RWPE1 (cell line): ENCODE results near the gene PCSK1.

ENCODE experiments used
- CTCF ChIA-PET: fragments of 350-600 bp; sonication (Branson Sonifier 250); formaldehyde crosslinking; extraction: SDS; loops from one replicate; lab custom pipeline; 2021; lab: Yijun Ruan, JAX
- POLR2A ChIA-PET: fragments of 400-600 bp; formaldehyde crosslinking; extraction: SDS; loops from one replicate; lab custom pipeline; 2020; ENCODE audit warnings: antibody characterized with exemption; ENCODE audit not compliant: low non-redundant PET; lab: Yijun Ruan, JAX
- DNase-seq: peaks from one replicate; pipeline ENCODE4 v3.0.0; 2012; ENCODE audit warnings: low spot score
- H3K27ac ChIP-seq: fragments of 450-650 bp; 2 replicates; pipeline ENCODE4 v1.5.1; 2017
- CTCF ChIP-seq: fragments of 450-650 bp; conservative IDR thresholded peaks from 2 replicates; pipeline ENCODE4 v1.5.1; 2017; ENCODE audit warnings: low read depth, mild to moderate bottlenecking

Gene PCSK1

GRCh38 chr5:96473155-96473554 lies 40.1 kb upstream of the PCSK1 start:
- TF ChIP-seq CTCF, result no peak
- ChIA-PET POLR2A (no interaction called here), CTCF (no interaction called here)
- DNase-seq, result no peak
- H3K27ac ChIP-seq, result no peak overlapping the region

GRCh38 chr5:96470785-96471184 lies 37.7 kb upstream of the PCSK1 start:
- H3K27ac ChIP-seq, result no peak overlapping the region
- ChIA-PET CTCF (interaction anchor here (0.9 kb wide), 1 partner anchor 12 kb away, joined by 3 read pairs; no protein-coding TSS in a partner anchor), POLR2A (no interaction called here)
- no peak for TF ChIP-seq CTCF
- no peak for DNase-seq

DNA sequence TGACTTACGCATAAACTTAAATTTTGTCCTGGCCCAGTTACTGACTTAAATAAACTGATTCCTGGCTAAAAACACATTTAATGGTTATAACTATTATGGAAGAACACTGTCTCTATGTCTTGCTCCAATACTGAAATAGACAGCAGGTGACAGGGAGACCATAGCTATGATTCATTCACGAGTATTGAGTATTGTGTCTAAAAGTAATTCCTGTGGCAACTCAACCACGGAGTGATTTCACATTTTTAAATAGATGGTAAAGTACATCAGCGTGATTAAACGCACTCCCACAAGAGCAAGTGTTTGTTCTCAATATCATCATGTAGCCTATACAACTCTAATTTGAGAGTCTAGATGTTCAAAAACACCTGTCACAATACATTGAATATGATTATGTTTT lies 35.9 kb upstream of the PCSK1 start:
- no peak for TF ChIP-seq CTCF
- no peak for DNase-seq
- ChIA-PET POLR2A (no interaction called here), CTCF (interaction anchor here (0.6 kb wide), 1 partner anchor 106 kb away, joined by 6 read pairs; no protein-coding TSS in a partner anchor)
- H3K27ac ChIP-seq, result no peak overlapping the region

DNA sequence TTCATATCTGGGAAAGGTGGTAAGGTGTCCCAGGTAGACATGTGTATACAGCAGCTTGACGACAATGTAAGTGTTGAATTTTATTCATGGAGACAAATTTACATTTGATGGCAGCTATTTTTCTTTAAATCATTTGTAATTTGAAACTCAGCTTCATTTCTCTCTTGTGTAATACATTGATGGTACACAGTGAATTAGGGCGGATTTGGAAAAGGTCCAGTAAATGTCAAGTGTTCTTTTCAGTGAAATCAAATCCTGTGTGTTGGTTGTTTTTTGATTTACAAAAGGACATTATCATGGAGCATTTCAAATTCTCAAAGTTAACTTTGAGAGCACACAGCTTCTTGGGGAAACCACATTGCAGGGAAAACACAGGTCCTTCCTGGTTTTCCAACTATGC lies 30.0 kb upstream of the PCSK1 start:
- POLR2A ChIA-PET, result no interaction called here
- no peak overlapping the region for H3K27ac ChIP-seq
- DNase-seq, result no peak
- TF ChIP-seq CTCF, result no peak
- CTCF ChIA-PET, result no interaction called here

DNA sequence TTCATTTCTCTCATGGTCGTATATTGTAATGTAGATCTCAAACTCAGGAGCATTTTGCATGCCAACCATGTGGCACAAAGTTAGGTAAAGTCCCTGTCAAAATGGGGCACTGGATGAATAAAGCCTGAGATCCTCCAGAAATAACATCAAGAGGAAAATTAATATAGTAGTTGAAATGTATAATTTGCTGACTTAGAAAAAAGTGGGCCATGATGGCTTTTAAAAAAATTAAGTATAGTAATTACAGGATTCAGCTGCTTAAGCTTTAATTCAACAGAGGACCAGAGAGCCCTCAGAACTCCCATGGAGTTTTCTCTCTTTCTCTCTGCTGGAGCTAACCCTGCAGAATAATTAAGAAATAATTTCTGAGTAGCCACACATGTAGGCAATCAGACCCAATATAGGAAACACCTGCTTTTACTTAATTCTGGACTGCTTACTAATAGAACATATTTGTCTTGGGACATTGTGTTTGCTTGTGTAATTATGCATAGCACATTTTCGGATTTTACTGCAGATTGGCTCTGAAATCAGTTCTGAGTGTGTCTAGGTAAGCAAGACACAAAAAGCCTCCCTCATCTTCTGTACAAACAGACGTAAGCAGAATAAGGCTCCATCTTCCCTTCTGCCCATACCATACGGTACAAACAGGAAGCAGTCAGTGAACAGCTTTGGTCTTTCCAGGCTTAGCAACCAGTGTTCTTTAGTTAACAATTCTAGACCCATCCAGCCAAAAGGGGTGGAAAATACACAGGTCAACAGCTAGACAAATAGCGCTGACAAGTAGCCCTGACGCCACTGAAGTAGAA lies 26.5 kb upstream of the PCSK1 start:
- H3K27ac ChIP-seq, result no peak overlapping the region
- POLR2A ChIA-PET, result no interaction called here
- CTCF ChIA-PET, result interaction anchor here (0.6 kb wide), 1 partner anchor 83 kb away, joined by 4 read pairs; no protein-coding TSS in a partner anchor
- no peak for TF ChIP-seq CTCF
- no peak for DNase-seq

DNA sequence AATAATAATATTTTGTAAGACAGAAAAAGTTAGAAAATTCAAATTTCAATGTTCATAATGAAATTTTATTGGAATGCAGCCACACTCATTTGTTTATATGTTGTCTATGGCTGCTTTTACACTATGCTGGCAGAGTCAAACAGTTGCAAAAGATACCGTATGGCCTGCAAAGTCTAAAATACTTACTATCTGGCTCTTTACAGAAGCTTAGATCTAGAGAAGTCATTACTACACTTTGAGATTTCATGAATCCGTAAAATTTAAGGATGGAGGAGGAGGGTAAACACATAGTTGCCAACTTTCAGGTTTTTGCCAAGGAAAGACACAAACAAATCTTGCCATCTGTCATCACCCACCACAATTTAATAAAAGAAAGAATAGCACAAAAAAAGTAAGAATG lies 25.1 kb upstream of the PCSK1 start:
- no peak for TF ChIP-seq CTCF
- no peak for DNase-seq
- POLR2A ChIA-PET, result no interaction called here
- H3K27ac ChIP-seq, result no peak overlapping the region
- CTCF ChIA-PET, result no interaction called here
